GM12874 (cell line): ENCODE data around the gene CD300A.

Experiments used
- CTCF ChIP-seq: IDR thresholded peaks from 2 replicates; pipeline ENCODE4 v1.5.1; 2011; ENCODE audit warnings: low read depth, mild to moderate bottlenecking, control low read depth, low read length, moderate library complexity; ENCODE audit not compliant: insufficient read depth

CD300A gene

GRCh38 chr17:74452841-74453661, 13.4 kb upstream of the CD300A start:
- TF ChIP-seq CTCF = no peak

GRCh38 chr17:74453665-74454196, 12.7 kb upstream of the CD300A start:
- no peak for TF ChIP-seq CTCF

- no peak for TF ChIP-seq CTCF
Observed at GRCh38 chr17:74454197-74455024, 12.0 kb upstream of the CD300A start.

GRCh38 chr17:74455025-74455545, 11.3 kb upstream of the CD300A start:
- TF ChIP-seq CTCF = no peak

- no peak for TF ChIP-seq CTCF
Observed at GRCh38 chr17:74455821-74456220, 10.6 kb upstream of the CD300A start.

- TF ChIP-seq CTCF = peak; percentile 88
Observed at GRCh38 chr17:74457146-74457819, 9.2 kb upstream of the CD300A start.

- TF ChIP-seq CTCF = no peak
Observed at GRCh38 chr17:74457820-74458166, 8.6 kb upstream of the CD300A start.
